Chondrocyte (in vitro differentiated cells): ENCODE results near the gene XPO1. TPM values are rescaled to one million over a fixed set of nuclear protein-coding genes. Genes with fewer than 3 reads are reported as not detected.
"Not testable (repeated sequence)": the region's sequence is repeated elsewhere in the genome, so short reads cannot be mapped to it uniquely, and the experiment has no call there.

Experiments used
- DNase-seq: peaks from one replicate; pipeline ENCODE4 v3.0.0; 2021; ENCODE audit warnings: mixed read lengths, low spot score
- H3K27ac Mint-ChIP-seq: one replicate; pipeline ENCODE4 v1.8.0; 2021; ENCODE audit warnings: mild to moderate bottlenecking, moderate library complexity, mixed read lengths; ENCODE audit not compliant: unreplicated experiment
- H3K27me3 Mint-ChIP-seq: 2 replicates; pipeline ENCODE4 v1.8.0; 2021; ENCODE audit warnings: low read depth, mixed read lengths
- H3K36me3 Mint-ChIP-seq: 2 replicates; pipeline ENCODE4 v1.8.0; 2021; ENCODE audit warnings: low read depth, mixed read lengths
- H3K4me1 Mint-ChIP-seq: 2 replicates; pipeline ENCODE4 v1.8.0; 2021; ENCODE audit warnings: low read depth, mild to moderate bottlenecking, mixed read lengths
- H3K4me3 Mint-ChIP-seq: one replicate; pipeline ENCODE4 v1.8.0; 2021; ENCODE audit warnings: mild to moderate bottlenecking, moderate library complexity, mixed read lengths; ENCODE audit not compliant: unreplicated experiment
- H3K9me3 Mint-ChIP-seq: 2 replicates; pipeline ENCODE4 v1.8.0; 2021; ENCODE audit warnings: low read depth, mixed read lengths
- CTCF ChIP-seq: fragments of 200-600 bp; sonication (generic); IDR thresholded peaks from 2 replicates; pipeline ENCODE4 v1.5.0; 2021; ENCODE audit warnings: antibody characterized with exemption, mild to moderate bottlenecking, moderate library complexity
- total RNA-seq: library from RNA; stranded (reverse); gene quantifications from 3 replicates; pipeline ENCODE4 v1.2.1, GENCODE V29; 2021

The XPO1 gene
- total RNA-seq, 1 donor from 2014 or later, result 89.8 TPM

- no peak overlapping the region for H3K4me3 Mint-ChIP-seq
- H3K36me3 Mint-ChIP-seq, result peaks cover 33% of the 10 kb centered on the region
- TF ChIP-seq CTCF, result no peak
- no peaks in the 10 kb centered on the region for H3K9me3 Mint-ChIP-seq
- H3K4me1 Mint-ChIP-seq, result peaks cover 11% of the 10 kb centered on the region
- DNase-seq, result no peak
- no peaks in the 10 kb centered on the region for H3K27me3 Mint-ChIP-seq
- no peak overlapping the region for H3K27ac Mint-ChIP-seq
Measured at GRCh38 chr2:61492476-61492875, 45.7 kb downstream of the XPO1 start.

- no peak overlapping the region for H3K27ac Mint-ChIP-seq
- peaks cover 21% of the 10 kb centered on the region for H3K36me3 Mint-ChIP-seq
- no peak for TF ChIP-seq CTCF
Measured at GRCh38 chr2:61485281-61485680, 52.9 kb downstream of the XPO1 start.

GRCh38 chr2:61478086-61478485 is 60.1 kb downstream of the XPO1 start:
- H3K4me3 Mint-ChIP-seq, result no peak overlapping the region
- H3K27me3 Mint-ChIP-seq, result no peaks in the 10 kb centered on the region
- H3K27ac Mint-ChIP-seq, result no peak overlapping the region
- no peaks in the 10 kb centered on the region for H3K9me3 Mint-ChIP-seq
- DNase-seq, result no peak
- no peaks in the 10 kb centered on the region for H3K4me1 Mint-ChIP-seq
- peaks cover 16% of the 10 kb centered on the region for H3K36me3 Mint-ChIP-seq
- no peak for TF ChIP-seq CTCF

More at GRCh38 chr2:61485281-61485680, 52.9 kb downstream of the XPO1 start:
- H3K4me3 Mint-ChIP-seq, result no peak overlapping the region
- no peak for DNase-seq
- no peaks in the 10 kb centered on the region for H3K9me3 Mint-ChIP-seq
- no peaks in the 10 kb centered on the region for H3K4me1 Mint-ChIP-seq
- no peaks in the 10 kb centered on the region for H3K27me3 Mint-ChIP-seq

GRCh38 chr2:61476929-61477589 is 61.1 kb downstream of the XPO1 start:
- H3K36me3 Mint-ChIP-seq, result peaks cover 12% of the 10 kb centered on the region
- DNase-seq, H3K9me3 Mint-ChIP-seq, H3K27ac Mint-ChIP-seq, H3K27me3 Mint-ChIP-seq, H3K4me3 Mint-ChIP-seq, H3K4me1 Mint-ChIP-seq: not testable (repeated sequence)

- DNase-seq, result no peak
- Mint-ChIP-seq H3K4me3 (peak overlapping the region; percentile 90), H3K9me3 (no peaks in the 10 kb centered on the region), H3K36me3 (peaks cover 5% of the 10 kb centered on the region), H3K27me3 (no peaks in the 10 kb centered on the region), H3K27ac (peak overlapping the region; percentile 99), H3K4me1 (peaks cover 27% of the 10 kb centered on the region)
- TF ChIP-seq CTCF, result no peak
Measured at GRCh38 chr2:61471905-61472805, 66.0 kb downstream of the XPO1 start.
